A549 (cell line): Measurements from ENCODE around the gene RPN2. TPM values are rescaled to one million over a fixed set of nuclear protein-coding genes. Genes with fewer than 3 reads are reported as not detected.

ENCODE experiments used
- ATAC-seq, 2 experiments: fragments of 200-7000 bp in 1 of 2; fragments of >200 bp in 1 of 2; cut with Nextera tagmentation in 1 of 2; cut with Tn5 transposase in 1 of 2; 3 replicates each; pipeline versions ENCODE4 v1.8.0 to v1.9.1; 2018 to 2020; ENCODE audit warnings: mild to moderate bottlenecking in 1 of 2, moderate library complexity in 1 of 2
- CTCF ChIA-PET: fragments of 300-600 bp; sonication (Branson Sonifier 250); formaldehyde crosslinking; extraction: SDS; loops from one replicate; lab custom pipeline; 2021; ENCODE audit warnings: antibody characterized with exemption, inconsistent platforms; lab: Yijun Ruan, JAX
- POLR2A ChIA-PET: fragments of 350-600 bp; formaldehyde crosslinking; extraction: SDS; loops from one replicate; lab custom pipeline; 2021; ENCODE audit warnings: antibody characterized with exemption, inconsistent platforms; lab: Yijun Ruan, JAX
- DNase-seq, 2 experiments: peaks; one replicate each; pipeline versions ENCODE4 v3.0.0 to v3.0.0-alpha.2; 2011 to 2016; ENCODE audit warnings: low read depth in 1 of 2, low spot score in 1 of 2
- FAIRE-seq: peaks from 2 replicates; lab custom pipeline; 2011; peaks lifted over from hg19 to GRCh38; lab: Jason Lieb, UNC
- H3K27ac ChIP-seq, 2 experiments: fragments of >200 bp; sonication (Bioruptor Twin); formaldehyde crosslinking; 3 replicates each; pipeline ENCODE4 v1.5.1; 2016 to 2017
- H3K4me1 ChIP-seq: fragments of >200 bp; sonication (Bioruptor Twin); formaldehyde crosslinking; 3 replicates; pipeline ENCODE4 v1.6.1; 2016
- H3K4me2 ChIP-seq: fragments of >200 bp; sonication (Bioruptor Twin); formaldehyde crosslinking; 3 replicates; pipeline ENCODE4 v1.6.1; 2016
- H3K4me3 ChIP-seq: fragments of >200 bp; sonication (Bioruptor Twin); formaldehyde crosslinking; 3 replicates; pipeline ENCODE4 v1.5.1; 2016
- H3K9me3 ChIP-seq: fragments of >200 bp; sonication (Bioruptor Twin); formaldehyde crosslinking; 3 replicates; pipeline ENCODE4 v1.6.1; 2016
- CBX2 ChIP-seq: fragments of 200-600 bp; sonication (generic); IDR thresholded peaks from 2 replicates; pipeline ENCODE4 v1.6.1; 2016; ENCODE audit warnings: low read depth, mild to moderate bottlenecking, borderline replicate concordance
- CHD2 ChIP-seq: fragments of 150-350 bp; IDR thresholded peaks from 2 replicates; pipeline ENCODE4 v1.6.1; 2014; ENCODE audit warnings: low read length; ENCODE audit not compliant: partially characterized antibody
- CHD4 ChIP-seq: fragments of 200-600 bp; sonication (generic); IDR thresholded peaks from 2 replicates; pipeline ENCODE4 v1.6.1; 2016; ENCODE audit warnings: antibody characterized with exemption, mild to moderate bottlenecking, borderline replicate concordance
- EHF ChIP-seq: fragments of 250-450 bp; sonication (Bioruptor Pico); IDR thresholded peaks from 2 replicates; pipeline ENCODE4 v1.5.0; 2020; ENCODE audit warnings: mild to moderate bottlenecking
- EP300 ChIP-seq, 2 experiments: fragments of >200 bp; sonication (Bioruptor Twin); formaldehyde crosslinking; IDR thresholded peaks; 2 replicates in 1 of 2; 3 replicates in 1 of 2; pipeline ENCODE4 v1.6.1; 2016 to 2017
- ESRRA ChIP-seq: fragments of 150-350 bp; IDR thresholded peaks from 2 replicates; pipeline ENCODE4 v1.6.1; 2014; ENCODE audit warnings: mild to moderate bottlenecking, low read length, borderline replicate concordance
- FOXS1 ChIP-seq: fragments of 250-450 bp; sonication (Bioruptor Pico); IDR thresholded peaks from 2 replicates; pipeline ENCODE4 v1.5.0; 2020; ENCODE audit warnings: mild to moderate bottlenecking, moderate library complexity
- JUN ChIP-seq, 2 experiments: fragments of >200 bp; sonication (Bioruptor Twin); formaldehyde crosslinking; IDR thresholded peaks; 2 replicates in 1 of 2; 3 replicates in 1 of 2; pipeline ENCODE4 v1.6.1; 2016 to 2017
- JUNB ChIP-seq: fragments of >200 bp; sonication (Bioruptor Twin); formaldehyde crosslinking; IDR thresholded peaks from 2 replicates; pipeline ENCODE4 v1.6.1; 2016
- MAFK ChIP-seq: fragments of 450-650 bp; IDR thresholded peaks from 2 replicates; pipeline ENCODE4 v1.6.1; 2014; ENCODE audit not compliant: partially characterized antibody
- MAZ ChIP-seq: fragments of 150-350 bp; IDR thresholded peaks from 2 replicates; pipeline ENCODE4 v1.6.1; 2014; ENCODE audit warnings: antibody characterized with exemption, low read depth, low read length, borderline replicate concordance
- MYC ChIP-seq: IDR thresholded peaks from 2 replicates; pipeline ENCODE4 v1.6.1; 2012; ENCODE audit warnings: mild to moderate bottlenecking, inconsistent platforms, low read length, improper control_type of control experiment, borderline replicate concordance
- NFE2L2 ChIP-seq: fragments of 150-350 bp; conservative IDR thresholded peaks from 2 replicates; pipeline ENCODE4 v1.6.1; 2014; ENCODE audit warnings: low read length
- NPAS2 ChIP-seq: fragments of 250-450 bp; sonication (Bioruptor Pico); IDR thresholded peaks from 2 replicates; pipeline ENCODE4 v1.8.0; 2022; ENCODE audit warnings: mild to moderate bottlenecking, moderate library complexity, borderline replicate concordance
- NR3C1 ChIP-seq: fragments of >200 bp; sonication (Bioruptor Twin); formaldehyde crosslinking; IDR thresholded peaks from 3 replicates; pipeline ENCODE4 v1.6.1; 2017
- RAD21 ChIP-seq, 2 experiments: fragments of >200 bp in 1 of 2; sonication (Bioruptor Twin) in 1 of 2; formaldehyde crosslinking in 1 of 2; IDR thresholded peaks in 1 of 2; conservative IDR thresholded peaks in 1 of 2; 2 replicates in 1 of 2; 3 replicates in 1 of 2; pipeline ENCODE4 v1.6.1; 2012 to 2018; ENCODE audit warnings: inconsistent platforms in 1 of 2
- SMC3 ChIP-seq: fragments of >200 bp; sonication (Bioruptor Twin); formaldehyde crosslinking; IDR thresholded peaks from 3 replicates; pipeline ENCODE4 v1.6.1; 2018; ENCODE audit warnings: inconsistent platforms
- SREBF2 ChIP-seq: fragments of 450-650 bp; IDR thresholded peaks from 2 replicates; pipeline ENCODE4 v1.6.1; 2014; ENCODE audit warnings: mild to moderate bottlenecking, moderate library complexity
- ZSCAN20 ChIP-seq: fragments of 250-450 bp; sonication (Bioruptor Pico); IDR thresholded peaks from 2 replicates; pipeline ENCODE4 v1.8.0; 2022; ENCODE audit warnings: mild to moderate bottlenecking, moderate library complexity
- WGBS: methylation state at CpG from one replicate; pipeline ENCODE4 v1.1.6; 2017; ENCODE audit errors: missing lambda C conversion rate; 5-methylcytosine and 5-hydroxymethylcytosine counted together
- polyA plus RNA-seq, 4 experiments: library from polyadenylated mRNA; depleted of rRNA in 3 of 4; stranded (reverse); fragments of >200 nt; fragmentation: RNase III in 1 of 4; extraction: RNeasy Plus Mini Kit Qiagen cat#74134 plus additional on column Dnase treatment in 1 of 4; gene quantifications; 2 replicates in 3 of 4; 3 replicates in 1 of 4; pipeline ENCODE4 v1.2.3, GENCODE V29; 2011 to 2017
- TF ChIP-seq, protein P1 (sequence below): IDR thresholded peaks from 2 replicates; pipeline ENCODE4 v1.6.1; 2012; ENCODE audit warnings: low read depth, borderline replicate concordance
- TF ChIP-seq, protein P2 (sequence below): fragments of 250-450 bp; sonication (Bioruptor Pico); IDR thresholded peaks from 2 replicates; pipeline ENCODE4 v1.5.0; 2020; ENCODE audit warnings: low read depth, mild to moderate bottlenecking, moderate library complexity
- TF ChIP-seq, protein P3 (sequence below): fragments of 250-450 bp; sonication (Bioruptor Pico); IDR thresholded peaks from 2 replicates; pipeline ENCODE4 v1.5.0; 2021; ENCODE audit warnings: mild to moderate bottlenecking, moderate library complexity, borderline replicate concordance

RPN2 gene
- polyA plus RNA-seq, 2 of the 4 experiments (the other 2 are of a cell fraction): 282 to 391 TPM

DNA sequence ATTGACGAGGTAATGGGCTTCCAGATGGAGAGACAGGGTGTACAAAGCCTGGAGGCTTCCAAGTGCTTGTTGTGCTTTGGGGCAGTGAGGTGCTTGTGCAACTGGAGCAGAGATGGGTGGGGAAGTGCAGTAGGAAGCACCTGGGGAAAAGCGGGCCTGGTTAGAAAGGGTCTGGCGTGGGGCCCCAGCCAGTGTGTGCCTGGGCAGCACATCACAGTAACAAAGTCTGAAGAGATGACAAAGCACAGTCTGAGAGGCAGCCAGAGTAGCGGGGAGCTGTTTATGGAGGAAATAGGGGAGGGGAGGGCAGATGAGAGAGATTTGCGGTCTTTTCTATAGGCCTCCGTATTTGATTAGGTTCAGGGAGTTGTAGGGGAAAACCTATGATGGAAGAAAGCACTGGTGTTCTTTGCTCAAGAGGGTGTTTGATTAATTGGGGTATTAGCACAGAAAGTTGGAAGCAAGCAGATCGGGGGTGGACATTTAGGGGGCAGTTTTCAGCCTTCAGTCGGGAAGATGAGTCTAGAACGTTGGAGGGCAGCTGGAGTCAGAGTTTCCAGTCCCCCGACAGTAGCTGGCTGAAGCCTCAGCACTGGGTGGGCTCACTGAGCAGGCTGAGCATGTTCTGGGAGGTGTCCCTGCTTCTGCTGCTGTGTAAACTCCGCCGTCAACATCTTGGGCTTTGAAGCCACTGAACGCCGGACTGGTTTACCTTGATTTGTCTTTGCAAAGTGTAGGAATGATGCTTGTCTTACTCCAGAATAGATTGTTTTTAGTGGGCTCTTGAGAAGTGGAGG lies 15.7 kb downstream of the RPN2 start:
- no peaks in the 10 kb centered on the region for H3K9me3 ChIP-seq
- DNase-seq (no peak), FAIRE-seq (no peak), ATAC-seq (no peak)
- POLR2A ChIA-PET: interaction anchor here (1.3 kb wide), 1 partner anchor 16 kb away, joined by 9 read pairs; the partner anchor contains the start of genes MROH8 and RPN2
- H3K27ac ChIP-seq: no peak overlapping the region
- 88% methylated on average over 14 of the region's 14 CpGs for WGBS
- no peak overlapping the region for H3K4me2 ChIP-seq
- H3K4me3 ChIP-seq: no peak overlapping the region
- TF ChIP-seq ESRRA (no peak), SREBF2 (no peak), SMC3 (no peak), NFE2L2 (no peak), MYC (no peak), FOXS1 (CRISPR knock-in tag) (no peak)
- TF ChIP-seq, protein P1, sequence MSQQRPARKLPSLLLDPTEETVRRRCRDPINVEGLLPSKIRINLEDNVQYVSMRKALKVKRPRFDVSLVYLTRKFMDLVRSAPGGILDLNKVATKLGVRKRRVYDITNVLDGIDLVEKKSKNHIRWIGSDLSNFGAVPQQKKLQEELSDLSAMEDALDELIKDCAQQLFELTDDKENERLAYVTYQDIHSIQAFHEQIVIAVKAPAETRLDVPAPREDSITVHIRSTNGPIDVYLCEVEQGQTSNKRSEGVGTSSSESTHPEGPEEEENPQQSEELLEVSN: no peak
- TF ChIP-seq, protein P2, sequence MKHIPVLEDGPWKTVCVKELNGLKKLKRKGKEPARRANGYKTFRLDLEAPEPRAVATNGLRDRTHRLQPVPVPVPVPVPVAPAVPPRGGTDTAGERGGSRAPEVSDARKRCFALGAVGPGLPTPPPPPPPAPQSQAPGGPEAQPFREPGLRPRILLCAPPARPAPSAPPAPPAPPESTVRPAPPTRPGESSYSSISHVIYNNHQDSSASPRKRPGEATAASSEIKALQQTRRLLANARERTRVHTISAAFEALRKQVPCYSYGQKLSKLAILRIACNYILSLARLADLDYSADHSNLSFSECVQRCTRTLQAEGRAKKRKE (CRISPR knock-in tag): no peak
- TF ChIP-seq, protein P3, sequence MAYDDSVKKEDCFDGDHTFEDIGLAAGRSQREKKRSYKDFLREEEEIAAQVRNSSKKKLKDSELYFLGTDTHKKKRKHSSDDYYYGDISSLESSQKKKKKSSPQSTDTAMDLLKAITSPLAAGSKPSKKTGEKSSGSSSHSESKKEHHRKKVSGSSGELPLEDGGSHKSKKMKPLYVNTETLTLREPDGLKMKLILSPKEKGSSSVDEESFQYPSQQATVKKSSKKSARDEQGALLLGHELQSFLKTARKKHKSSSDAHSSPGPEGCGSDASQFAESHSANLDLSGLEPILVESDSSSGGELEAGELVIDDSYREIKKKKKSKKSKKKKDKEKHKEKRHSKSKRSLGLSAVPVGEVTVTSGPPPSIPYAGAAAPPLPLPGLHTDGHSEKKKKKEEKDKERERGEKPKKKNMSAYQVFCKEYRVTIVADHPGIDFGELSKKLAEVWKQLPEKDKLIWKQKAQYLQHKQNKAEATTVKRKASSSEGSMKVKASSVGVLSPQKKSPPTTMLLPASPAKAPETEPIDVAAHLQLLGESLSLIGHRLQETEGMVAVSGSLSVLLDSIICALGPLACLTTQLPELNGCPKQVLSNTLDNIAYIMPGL (CRISPR knock-in tag): no peak
- H3K4me1 ChIP-seq: peaks cover 3% of the 10 kb centered on the region; the same call in 1 of the 3 replicates
- CTCF ChIA-PET: interaction anchor here (0.9 to 10.1 kb wide), 24 partner anchors 9 to 466 kb away, joined by 3 to 120 read pairs (median 6); partner anchors contain the start of genes BLCAP, MROH8 and RPN2

DNA sequence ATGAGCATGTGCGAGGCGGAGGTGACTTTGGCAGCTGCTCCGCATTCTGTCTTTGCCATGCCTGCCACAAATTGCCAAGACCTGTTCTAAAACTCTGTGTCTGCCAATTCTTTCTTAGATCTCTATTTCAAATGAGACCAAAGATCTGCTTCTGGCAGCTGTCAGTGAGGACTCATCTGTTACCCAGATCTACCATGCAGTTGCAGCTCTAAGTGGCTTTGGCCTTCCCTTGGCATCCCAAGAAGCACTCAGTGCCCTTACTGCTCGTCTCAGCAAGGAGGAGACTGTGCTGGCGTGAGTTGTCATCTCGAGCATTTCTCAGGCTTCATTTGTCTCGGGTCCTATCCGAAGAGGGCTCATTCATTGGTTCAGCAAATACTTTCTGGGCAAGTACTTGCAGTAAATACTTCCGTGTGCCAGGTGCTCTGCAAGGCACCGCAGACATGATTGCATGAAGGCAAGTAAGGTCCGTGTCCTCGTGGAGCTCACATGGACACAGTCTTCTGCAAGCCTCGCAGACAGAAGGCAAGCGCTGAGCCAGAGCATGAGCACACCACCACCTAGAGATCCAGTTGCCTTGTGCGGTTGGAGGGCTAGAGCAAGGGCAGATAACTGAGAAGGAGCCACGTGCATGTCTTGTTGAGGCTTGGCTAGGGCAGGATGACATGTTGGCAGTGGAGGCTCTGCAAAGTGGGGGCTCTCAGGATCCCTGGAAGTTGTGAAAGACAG lies 20.0 kb downstream of the RPN2 start:
- CTCF ChIA-PET: interaction anchor here (1.0 to 3.1 kb wide), 3 partner anchors 15 to 336 kb away, joined by 3 to 15 read pairs (median 5); no protein-coding TSS in a partner anchor
- WGBS: 93% methylated on average over 14 of the region's 16 CpGs
- H3K4me3 ChIP-seq: no peak overlapping the region
- H3K27ac ChIP-seq: no peak overlapping the region
- H3K4me2 ChIP-seq: no peak overlapping the region
- ATAC-seq: no peak
- FAIRE-seq: no peak
- H3K4me1 ChIP-seq: peaks cover 7% of the 10 kb centered on the region; the same call in 2 of the 3 replicates
- TF ChIP-seq NR3C1 (no peak), JUNB (no peak), CBX2 (no peak), EP300 (IDR thresholded peaks at IDR 0.05) (no peak), NPAS2 (CRISPR knock-in tag) (no peak), CHD2 (no peak), MAZ (no peak), ZSCAN20 (no peak), MYC (no peak), CHD4 (no peak), RAD21 (conservative IDR thresholded peaks at IDR 0.05 in 1 of 2, IDR thresholded peaks at IDR 0.05 in 1 of 2) (no peak), EHF (no peak), JUN (IDR thresholded peaks at IDR 0.05) (no peak), MAFK (no peak)
- H3K9me3 ChIP-seq: no peaks in the 10 kb centered on the region
- no peak for DNase-seq
- POLR2A ChIA-PET: no interaction called here
